ENCODE measurements around the gene CDH23.

DNA sequence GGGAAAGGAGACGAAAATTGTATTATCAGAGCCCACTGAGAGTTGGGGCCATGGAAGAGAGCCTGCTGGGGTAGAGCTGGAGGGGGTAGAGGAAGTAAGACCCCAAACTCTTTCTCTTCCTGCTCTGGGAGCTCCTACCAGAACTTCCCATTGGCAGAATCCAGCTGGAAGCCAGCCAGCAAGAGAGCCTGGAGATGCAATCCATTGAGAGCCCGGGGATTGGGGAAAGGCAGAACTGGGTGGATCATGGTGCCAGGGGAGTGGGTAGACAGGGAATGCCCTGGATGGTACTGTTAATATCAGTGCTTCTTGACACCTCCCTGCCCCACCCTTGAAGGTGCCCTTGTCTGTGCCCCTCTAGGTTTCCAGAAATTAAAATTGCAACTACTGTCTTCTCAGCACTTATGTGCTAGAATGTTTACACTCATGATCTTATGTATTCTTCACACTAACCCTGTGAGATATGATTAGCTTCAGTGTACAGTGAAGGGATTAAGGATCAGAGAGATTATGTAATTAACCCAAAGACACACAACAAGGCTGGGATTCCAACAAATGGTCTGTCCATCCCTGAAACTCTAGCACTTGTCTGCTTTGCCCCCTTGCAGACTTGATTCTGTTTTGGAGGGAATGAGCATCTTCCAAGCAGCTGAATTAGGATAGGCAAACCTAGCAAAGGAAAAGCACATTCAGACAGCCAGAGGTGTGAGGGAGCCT, 168.7 kb downstream of the CDH23 start:
- TF ChIP-seq, protein P1, sequence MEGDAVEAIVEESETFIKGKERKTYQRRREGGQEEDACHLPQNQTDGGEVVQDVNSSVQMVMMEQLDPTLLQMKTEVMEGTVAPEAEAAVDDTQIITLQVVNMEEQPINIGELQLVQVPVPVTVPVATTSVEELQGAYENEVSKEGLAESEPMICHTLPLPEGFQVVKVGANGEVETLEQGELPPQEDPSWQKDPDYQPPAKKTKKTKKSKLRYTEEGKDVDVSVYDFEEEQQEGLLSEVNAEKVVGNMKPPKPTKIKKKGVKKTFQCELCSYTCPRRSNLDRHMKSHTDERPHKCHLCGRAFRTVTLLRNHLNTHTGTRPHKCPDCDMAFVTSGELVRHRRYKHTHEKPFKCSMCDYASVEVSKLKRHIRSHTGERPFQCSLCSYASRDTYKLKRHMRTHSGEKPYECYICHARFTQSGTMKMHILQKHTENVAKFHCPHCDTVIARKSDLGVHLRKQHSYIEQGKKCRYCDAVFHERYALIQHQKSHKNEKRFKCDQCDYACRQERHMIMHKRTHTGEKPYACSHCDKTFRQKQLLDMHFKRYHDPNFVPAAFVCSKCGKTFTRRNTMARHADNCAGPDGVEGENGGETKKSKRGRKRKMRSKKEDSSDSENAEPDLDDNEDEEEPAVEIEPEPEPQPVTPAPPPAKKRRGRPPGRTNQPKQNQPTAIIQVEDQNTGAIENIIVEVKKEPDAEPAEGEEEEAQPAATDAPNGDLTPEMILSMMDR (IDR thresholded peaks at IDR 0.05; ENCODE audit: low read depth, low read length, poor library complexity, severe bottlenecking), result no peak
- TF ChIP-seq EZH2phosphoT487 (IDR thresholded peaks at IDR 0.05; ENCODE audit: borderline replicate concordance, low read length), result no peak
